ENCODE data around the gene TMEM184C. TPM values are rescaled to one million over a fixed set of nuclear protein-coding genes. Genes with fewer than 3 reads are reported as not detected.

The TMEM184C gene
- total RNA-seq, 2 experiments from 2014 or later: 22.5 to 24.0 TPM

Other genes starting within 250 kb of the TMEM184C start
- not detected for gene EDNRA, start 136.3 kb upstream of the TMEM184C start, total RNA-seq
- gene PRMT9, start 66.8 kb downstream of the TMEM184C start, total RNA-seq: 10 to 100 TPM; 12.0 to 12.5 TPM
- gene ARHGAP10, start 114.7 kb downstream of the TMEM184C start, total RNA-seq: 1 to 10 TPM; 6.5 to 6.6 TPM